Endothelial cell of hepatic sinusoid (primary cell): Measurements from ENCODE around the gene ADCY7.

Experiments used
- in situ Hi-C: cut with HindIII; loops from 2 replicates; pipeline ENCODE4 v1.10.0; 2017; ENCODE audit warnings: low sequenced_read_pairs

Gene ADCY7

GRCh38 chr16:50265260-50265659, 1.1 kb upstream of the ADCY7 start:
- in situ Hi-C loops, result loop anchor here (5.0 kb wide), 1 partner anchor 92 kb away; no protein-coding TSS in a partner anchor

- in situ Hi-C loops, result loop anchor here (5.0 kb wide), 1 partner anchor 91 kb away; no protein-coding TSS in a partner anchor
Observed at GRCh38 chr16:50265716-50266336, 525 bp upstream of the ADCY7 start.

- in situ Hi-C loops, result loop anchor here (5.0 kb wide), 1 partner anchor 90 kb away; no protein-coding TSS in a partner anchor
Observed at GRCh38 chr16:50267151-50267631, 840 bp downstream of the ADCY7 start.

- in situ Hi-C loops, result loop anchor here (5.0 kb wide), 1 partner anchor 90 kb away; no protein-coding TSS in a partner anchor
Observed at GRCh38 chr16:50267651-50268050, 1.3 kb downstream of the ADCY7 start.

GRCh38 chr16:50268352-50268751, 2.0 kb downstream of the ADCY7 start:
- in situ Hi-C loops, result loop anchor here (5.0 kb wide), 1 partner anchor 89 kb away; no protein-coding TSS in a partner anchor

GRCh38 chr16:50269061-50269705, 2.8 kb downstream of the ADCY7 start:
- in situ Hi-C loops, result loop anchor here (5.0 kb wide), 1 partner anchor 88 kb away; no protein-coding TSS in a partner anchor

GRCh38 chr16:50269769-50270509, 3.6 kb downstream of the ADCY7 start:
- in situ Hi-C loops, result loop anchor here (5.0 kb wide), 1 partner anchor 87 kb away; no protein-coding TSS in a partner anchor

- in situ Hi-C loops, result no loop called here
Observed at GRCh38 chr16:50270510-50271147, 4.3 kb downstream of the ADCY7 start.

GRCh38 chr16:50271148-50272041, 5.0 kb downstream of the ADCY7 start:
- in situ Hi-C loops, result no loop called here

- in situ Hi-C loops, result no loop called here
Observed at GRCh38 chr16:50272111-50272571, 5.8 kb downstream of the ADCY7 start.

GRCh38 chr16:50272687-50273381, 6.5 kb downstream of the ADCY7 start:
- in situ Hi-C loops, result no loop called here

- in situ Hi-C loops, result no loop called here
Observed at GRCh38 chr16:50273382-50273690, 7.0 kb downstream of the ADCY7 start.

GRCh38 chr16:50273888-50274325, 7.6 kb downstream of the ADCY7 start:
- in situ Hi-C loops, result no loop called here

- in situ Hi-C loops, result no loop called here
Observed at GRCh38 chr16:50274326-50275097, 8.2 kb downstream of the ADCY7 start.

- in situ Hi-C loops, result no loop called here
Observed at GRCh38 chr16:50275098-50275415, 8.7 kb downstream of the ADCY7 start.

GRCh38 chr16:50275428-50276325, 9.3 kb downstream of the ADCY7 start:
- in situ Hi-C loops, result no loop called here

GRCh38 chr16:50276326-50276640, 9.9 kb downstream of the ADCY7 start:
- in situ Hi-C loops, result no loop called here
